ENCODE results near the gene ATP4B. TPM values are rescaled to one million over a fixed set of nuclear protein-coding genes. Genes with fewer than 3 reads are reported as not detected.

The ATP4B gene
- total RNA-seq, 1 donor from 2014 or later, result not detected

- no peak for DNase-seq (ENCODE audit: low spot score)
- TF ChIP-seq CTCF (IDR thresholded peaks at IDR 0.05), result no peak
- Mint-ChIP-seq H3K4me3 (ENCODE audit: unreplicated experiment) (no peak overlapping the region), H3K27me3 (ENCODE audit: low read depth) (no peaks in the 10 kb centered on the region), H3K9me3 (ENCODE audit: low read depth) (no peaks in the 10 kb centered on the region), H3K4me1 (ENCODE audit: low read depth) (no peaks in the 10 kb centered on the region), H3K36me3 (ENCODE audit: low read depth) (peaks cover 4% of the 10 kb centered on the region), H3K27ac (ENCODE audit: unreplicated experiment) (no peak overlapping the region)
Measured at GRCh38 chr13:113604186-113604585, 53.8 kb downstream of the ATP4B start.

GRCh38 chr13:113603116-113603710 is 54.8 kb downstream of the ATP4B start:
- Mint-ChIP-seq H3K4me3 (ENCODE audit: unreplicated experiment) (no peak overlapping the region), H3K36me3 (ENCODE audit: low read depth) (peaks cover 7% of the 10 kb centered on the region), H3K9me3 (ENCODE audit: low read depth) (no peaks in the 10 kb centered on the region), H3K4me1 (ENCODE audit: low read depth) (no peaks in the 10 kb centered on the region), H3K27ac (ENCODE audit: unreplicated experiment) (no peak overlapping the region), H3K27me3 (ENCODE audit: low read depth) (no peaks in the 10 kb centered on the region)
- peak; percentile 51 for DNase-seq (ENCODE audit: low spot score)
- TF ChIP-seq CTCF (IDR thresholded peaks at IDR 0.05), result no peak

- no peaks in the 10 kb centered on the region for H3K4me1 Mint-ChIP-seq (ENCODE audit: low read depth)
- no peaks in the 10 kb centered on the region for H3K27me3 Mint-ChIP-seq (ENCODE audit: low read depth)
- peak; percentile 68 for DNase-seq (ENCODE audit: low spot score)
- peaks cover 7% of the 10 kb centered on the region for H3K36me3 Mint-ChIP-seq (ENCODE audit: low read depth)
- H3K4me3 Mint-ChIP-seq (ENCODE audit: unreplicated experiment), result no peak overlapping the region
- no peak for TF ChIP-seq CTCF (IDR thresholded peaks at IDR 0.05)
- no peaks in the 10 kb centered on the region for H3K9me3 Mint-ChIP-seq (ENCODE audit: low read depth)
- H3K27ac Mint-ChIP-seq (ENCODE audit: unreplicated experiment), result no peak overlapping the region
Measured at GRCh38 chr13:113602291-113602988, 55.6 kb downstream of the ATP4B start.

GRCh38 chr13:113601166-113602070 is 56.6 kb downstream of the ATP4B start:
- Mint-ChIP-seq H3K27ac (ENCODE audit: unreplicated experiment) (no peak overlapping the region), H3K9me3 (ENCODE audit: low read depth) (no peaks in the 10 kb centered on the region), H3K4me3 (ENCODE audit: unreplicated experiment) (no peak overlapping the region), H3K27me3 (ENCODE audit: low read depth) (no peaks in the 10 kb centered on the region), H3K4me1 (ENCODE audit: low read depth) (no peaks in the 10 kb centered on the region), H3K36me3 (ENCODE audit: low read depth) (peaks cover 8% of the 10 kb centered on the region)
- TF ChIP-seq CTCF (IDR thresholded peaks at IDR 0.05), result no peak
- peak; percentile 89 for DNase-seq (ENCODE audit: low spot score)

- Mint-ChIP-seq H3K36me3 (ENCODE audit: low read depth) (peaks cover 7% of the 10 kb centered on the region), H3K4me1 (ENCODE audit: low read depth) (no peaks in the 10 kb centered on the region), H3K4me3 (ENCODE audit: unreplicated experiment) (no peak overlapping the region), H3K9me3 (ENCODE audit: low read depth) (no peaks in the 10 kb centered on the region), H3K27ac (ENCODE audit: unreplicated experiment) (no peak overlapping the region), H3K27me3 (ENCODE audit: low read depth) (no peaks in the 10 kb centered on the region)
- no peak for TF ChIP-seq CTCF (IDR thresholded peaks at IDR 0.05)
- peak; percentile 47 for DNase-seq (ENCODE audit: low spot score)
Measured at GRCh38 chr13:113599391-113599790, 58.6 kb downstream of the ATP4B start.

All from chondrocyte (in vitro differentiated cells).